H1 (cell line): ENCODE measurements around the gene ADORA1. TPM values are rescaled to one million over a fixed set of nuclear protein-coding genes. Genes with fewer than 3 reads are reported as not detected.

Experiments used
- TAF1 ChIP-seq: IDR thresholded peaks from 2 replicates; pipeline ENCODE4 v1.6.1; 2011; ENCODE audit warnings: mild to moderate bottlenecking, low read depth, low read length
- polyA plus RNA-seq, 7 experiments: library from polyadenylated mRNA; depleted of rRNA in 3 of 7; stranded (reverse) in 5 of 7; unstranded in 2 of 7; fragments of >200 nt in 5 of 7; fragments of 200-250 nt in 2 of 7; gene quantifications; 1 replicate in 5 of 7; 2 replicates in 1 of 7; 4 replicates in 1 of 7; pipeline versions ENCODE4 v1.2.1 to v1.2.3, GENCODE V29; 2011 to 2013; ENCODE audit warnings: missing spikeins in 2 of 7, mixed read lengths in 2 of 7
- total RNA-seq: library from RNA; stranded (reverse); fragmentation: NEBNext Ultra II Directional; extraction: Animal tissue kit (Norgen Biotek cat#: 25700); gene quantifications from 2 replicates; pipeline ENCODE4 v1.2.1, GENCODE V29; 2021

The ADORA1 gene
- total and polyA plus RNA-seq, 2 of the 8 experiments (the other 6 are each of a cell fraction or from before 2014, with no cell fraction given) = 3.3 to 6.7 TPM

DNA sequence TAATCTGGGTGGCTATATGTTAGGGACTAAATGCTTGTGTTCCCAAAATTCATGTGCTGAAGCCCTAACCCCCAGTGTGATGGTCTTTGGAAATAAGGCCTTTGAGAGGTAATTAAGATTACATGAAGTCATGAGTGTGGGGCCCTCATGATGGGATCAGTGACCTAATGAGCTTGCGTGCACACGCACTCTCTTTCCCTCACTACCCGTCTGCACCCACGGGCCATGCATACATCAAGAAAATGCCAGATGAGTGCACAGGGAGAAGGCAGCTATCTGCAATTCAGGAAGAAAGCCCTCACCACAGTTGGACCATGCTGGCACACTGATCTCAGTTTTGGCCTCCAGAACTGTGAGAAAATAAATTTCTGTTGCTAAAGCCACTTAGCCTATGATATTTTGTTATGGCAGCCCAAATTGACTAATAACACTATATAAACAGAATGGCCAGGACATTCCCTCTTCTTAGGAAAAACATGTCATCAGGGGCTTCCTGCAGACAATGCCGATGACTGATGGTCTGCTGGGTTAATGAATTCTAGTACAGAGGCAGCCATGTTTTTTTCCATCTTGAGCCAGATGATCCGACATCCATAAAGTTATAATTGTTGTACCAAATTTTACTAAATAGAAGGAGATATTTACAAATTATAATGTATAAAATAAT lies 23.6 kb upstream of the ADORA1 start (continued):
- TF ChIP-seq TAF1 = no peak
